ENCODE data around the gene WDR74.

Gene WDR74

GRCh38 chr11:62791501-62792201 is 47.7 kb downstream of the WDR74 start, which contains the start of gene TMEM223:
Gene TMEM223, minus strand, starts transcription at chr11:62792006. Its CDS starts 12 bp downstream, at chr11:62791994.
- peak; percentile 89 for DNase-seq

DNA sequence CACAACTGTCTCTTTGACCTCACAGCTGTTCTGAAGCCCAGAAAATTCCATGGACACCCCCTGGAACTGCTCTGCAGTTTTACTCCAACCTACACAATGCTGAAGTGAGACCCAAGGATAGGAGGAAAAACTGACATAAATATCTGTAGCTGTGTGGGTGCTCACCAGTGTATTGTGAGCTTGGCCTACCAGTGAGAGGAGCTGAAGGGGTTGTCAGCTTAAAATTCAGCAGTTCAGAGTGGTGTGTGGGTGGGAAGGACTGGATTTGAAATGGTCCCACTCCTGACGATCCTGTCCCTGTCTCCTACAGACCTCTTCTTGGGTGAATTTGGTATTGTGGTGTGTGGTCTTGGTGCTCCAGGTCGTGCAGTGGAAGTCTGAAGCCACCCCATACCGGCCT is 49.8 kb downstream of the WDR74 start:
- DNase-seq: no peak

- no peak for DNase-seq
Measured at GRCh38 chr11:62788991-62789390, 50.4 kb downstream of the WDR74 start.

DNA sequence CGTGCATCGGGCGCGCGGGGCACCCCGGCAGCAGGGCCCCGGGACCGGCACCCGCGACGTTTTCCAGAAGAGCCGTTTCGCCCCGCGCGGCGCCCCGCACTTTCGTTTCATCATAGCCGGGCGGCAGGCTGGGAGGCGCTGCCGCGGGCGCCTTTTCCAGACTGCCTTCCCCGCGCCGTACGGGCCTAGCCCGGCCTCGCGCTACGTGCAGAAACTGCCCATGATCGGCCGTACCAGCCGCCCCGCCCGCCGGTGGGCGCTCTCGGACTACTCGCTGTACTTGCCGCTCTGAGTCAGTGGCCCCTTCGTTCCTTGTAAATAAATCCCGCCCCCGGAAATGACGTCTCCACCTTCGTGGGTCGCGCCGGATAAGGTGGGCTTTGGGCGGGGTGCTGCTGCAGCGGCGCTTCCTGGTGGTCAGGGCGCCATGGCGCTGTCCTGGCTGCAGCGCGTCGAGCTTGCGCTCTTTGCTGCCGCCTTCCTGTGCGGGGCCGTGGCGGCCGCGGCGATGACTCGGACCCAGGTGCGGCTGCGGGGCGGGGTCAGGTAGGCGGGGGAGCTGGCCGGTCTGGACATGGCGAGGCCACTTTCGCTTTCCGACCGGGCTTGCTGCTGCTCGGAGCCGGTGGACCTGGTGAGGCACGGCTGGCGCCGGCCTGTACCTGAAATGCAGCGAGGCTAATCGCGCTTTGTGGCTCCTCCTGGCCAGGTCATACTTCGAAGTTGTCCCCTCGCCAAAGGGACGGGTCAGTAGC is 52.2 kb downstream of the WDR74 start, which contains the start of gene TMEM179B:
TSS of gene TMEM179B (plus strand) at position 398 of the 755 bp plus-strand sequence. CDS start at position 428, 30 bp downstream.
- peak; percentile 97 for DNase-seq

DNA sequence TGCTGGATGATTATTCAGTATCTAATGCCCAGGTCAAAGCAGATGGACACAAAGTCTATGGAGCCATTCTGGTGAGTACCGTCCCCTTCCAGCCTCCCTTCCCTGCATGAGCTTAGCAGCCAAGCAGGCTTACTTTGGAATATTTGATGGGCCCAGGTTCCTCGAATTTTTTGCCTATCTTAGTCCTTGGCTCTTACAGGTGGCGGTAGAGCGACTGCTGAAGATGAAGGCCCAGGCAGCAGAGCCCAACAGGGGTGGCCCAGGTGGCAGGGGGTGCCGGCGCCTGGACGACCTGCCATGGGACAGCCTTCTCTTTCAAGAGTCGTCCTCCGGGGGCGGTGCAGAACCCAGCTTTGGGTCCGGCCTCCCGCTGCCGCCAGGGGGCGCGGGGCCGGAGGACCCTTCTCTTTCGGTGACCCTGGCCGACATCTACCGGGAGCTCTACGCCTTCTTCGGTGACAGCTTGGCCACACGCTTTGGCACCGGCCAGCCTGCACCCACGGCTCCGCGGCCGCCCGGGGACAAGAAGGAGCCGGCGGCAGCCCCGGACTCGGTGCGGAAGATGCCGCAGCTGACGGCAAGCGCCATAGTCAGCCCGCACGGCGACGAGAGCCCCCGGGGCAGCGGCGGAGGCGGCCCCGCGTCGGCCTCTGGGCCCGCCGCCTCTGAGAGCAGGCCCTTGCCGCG is 52.9 kb downstream of the WDR74 start:
- DNase-seq: peak; percentile 82
